Activated CD4-positive, alpha-beta T cell treated with anti-CD3 and anti-CD28 coated beads, Interleukin-10, Interleukin-2, amounts not matched to agents 100 ng/mL and 50 ng/mL, durations not matched to agents 16 hours and 8 hours (primary cell): Measurements from ENCODE around the gene UROS.
A peak's percentile ranks its signal among the peaks of the same experiment; 100 is the strongest.

Experiments used
- DNase-seq: peaks from one replicate; pipeline ENCODE4 v3.0.0-alpha.2; 2020

The UROS gene

DNA sequence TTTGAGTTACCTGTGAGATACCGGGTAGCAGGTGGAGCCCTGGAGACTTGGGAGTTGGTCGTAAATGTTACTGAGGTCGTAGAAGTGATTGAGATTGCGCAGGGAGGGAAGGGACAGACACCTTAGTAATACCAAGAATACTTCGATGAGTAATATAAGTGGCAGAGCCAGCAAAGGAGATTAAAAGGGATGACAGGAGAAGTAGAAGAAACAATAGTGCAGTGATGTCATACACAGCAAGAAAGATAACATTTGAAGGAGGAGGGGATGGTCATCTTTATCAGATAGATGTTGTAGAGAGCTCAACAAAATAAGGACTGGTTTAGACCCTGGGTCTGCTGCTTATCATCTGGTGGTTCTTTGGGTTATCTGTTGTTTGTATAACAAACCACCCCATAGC is 5.3 kb upstream of the UROS start:
- DNase-seq: peak; percentile 62

DNA sequence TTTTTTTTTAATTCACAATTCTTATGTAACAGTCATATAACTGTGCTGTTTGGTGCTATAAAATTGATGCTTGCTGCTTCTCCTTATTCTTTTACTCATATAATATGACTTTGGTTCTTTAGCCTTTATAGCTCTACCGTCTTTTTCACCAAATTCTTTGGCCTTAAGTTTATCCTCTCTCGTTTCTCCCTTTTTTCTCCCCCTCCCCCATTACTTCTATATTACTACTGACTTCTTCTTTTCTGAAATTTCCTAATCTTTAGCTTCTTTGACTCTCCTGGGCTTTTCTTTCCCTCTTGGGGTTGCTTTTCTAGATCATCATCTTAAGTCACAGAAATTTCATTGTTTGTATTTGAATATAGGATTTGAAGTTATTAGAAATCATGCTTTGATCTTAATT is 4.1 kb upstream of the UROS start:
- no peak for DNase-seq

DNA sequence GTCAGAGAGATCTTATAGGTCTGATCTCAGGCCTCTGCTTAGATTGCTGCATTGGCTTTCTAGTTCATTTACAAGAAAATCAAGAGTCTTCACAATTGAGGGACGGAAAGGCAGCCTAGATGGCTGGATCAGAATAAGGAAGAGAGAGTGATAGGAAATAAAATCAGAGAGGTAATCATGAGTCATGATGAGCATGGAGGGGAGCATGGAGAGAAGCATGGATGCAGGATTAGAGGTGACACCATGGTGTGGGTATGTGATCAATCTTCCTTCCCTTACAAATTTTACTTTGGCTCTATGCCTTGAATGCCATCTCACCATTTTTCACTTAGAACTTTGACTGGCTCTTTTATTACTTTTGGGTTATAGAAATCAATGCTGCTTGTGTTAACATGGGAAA is 1.7 kb upstream of the UROS start:
- DNase-seq: no peak

DNA sequence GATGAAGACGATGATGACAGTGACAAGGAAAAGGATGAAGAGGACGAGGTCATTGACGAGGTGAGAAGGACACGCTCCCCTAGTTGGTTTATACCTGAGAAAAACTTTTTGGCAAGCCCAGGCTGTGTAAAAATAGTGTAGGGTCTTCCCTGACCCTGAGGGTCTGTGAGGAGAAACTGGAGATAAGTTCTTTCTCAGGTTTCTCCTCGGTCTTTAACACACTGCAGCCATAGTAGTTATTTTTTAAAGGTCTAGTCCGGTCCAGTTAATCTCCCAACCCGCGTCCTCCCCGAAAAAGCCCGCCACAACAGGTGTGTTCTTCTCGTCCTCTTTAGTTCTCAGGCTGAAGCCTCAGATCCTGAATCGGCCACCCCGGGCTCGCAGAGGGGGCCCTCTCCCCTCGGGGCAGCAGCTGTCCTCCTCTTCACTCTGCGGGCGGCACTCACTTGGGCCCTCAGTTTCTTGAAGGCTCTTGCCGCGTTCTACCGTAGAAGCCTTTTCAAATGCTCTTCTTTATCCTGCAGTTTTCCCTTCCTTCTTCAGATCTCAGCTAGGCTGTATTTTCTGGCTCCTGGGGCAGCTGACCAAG is 699 bp upstream of the UROS start:
- DNase-seq: no peak

DNA sequence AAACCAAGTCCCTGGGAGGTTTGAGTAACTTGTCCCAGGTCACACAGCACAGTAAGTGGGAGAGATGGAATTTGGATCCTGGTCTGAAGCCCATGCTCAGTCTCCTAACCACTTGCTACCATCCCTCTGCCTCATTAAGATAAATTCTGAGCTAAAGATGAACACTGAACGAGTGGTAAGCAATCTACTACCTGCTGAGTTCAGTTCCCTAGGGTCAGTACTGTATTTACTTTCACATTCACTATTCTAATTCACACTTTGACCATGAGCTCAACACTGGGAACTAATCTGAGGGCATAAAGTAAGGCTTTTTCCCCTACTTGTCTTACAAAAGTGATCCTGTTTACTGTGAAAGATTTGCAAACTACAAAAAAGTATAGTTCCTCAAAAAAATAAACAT is 2.4 kb downstream of the UROS start:
- no peak for DNase-seq

DNA sequence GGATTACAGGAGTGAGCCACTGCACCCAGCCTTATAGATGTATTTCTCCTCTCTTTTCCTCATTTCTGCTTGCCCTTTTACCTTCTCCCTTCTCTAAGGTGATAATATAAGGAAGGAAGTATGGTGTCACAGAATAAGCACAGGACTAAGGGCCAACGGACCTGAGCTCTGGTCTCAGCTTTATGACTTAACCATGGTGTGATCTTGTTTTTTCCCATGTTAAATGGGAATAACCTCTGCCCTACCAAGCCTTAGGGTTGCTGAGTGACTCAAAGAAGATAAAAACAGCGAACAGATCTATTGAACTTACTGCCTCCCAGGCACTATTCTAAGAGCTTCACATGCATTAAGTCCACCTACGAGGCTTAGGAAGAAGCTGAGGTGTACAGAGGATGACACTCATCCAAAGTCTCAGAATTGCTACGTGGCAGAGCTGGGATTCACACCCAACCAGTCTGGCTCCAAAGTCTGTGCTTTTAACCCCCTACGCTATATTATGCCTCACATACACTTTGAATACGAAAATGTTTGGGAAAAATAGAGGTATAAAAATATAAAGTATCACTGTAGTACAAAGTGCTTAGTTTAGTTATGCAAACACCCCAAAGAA is 5.6 kb downstream of the UROS start:
- no peak for DNase-seq

DNA sequence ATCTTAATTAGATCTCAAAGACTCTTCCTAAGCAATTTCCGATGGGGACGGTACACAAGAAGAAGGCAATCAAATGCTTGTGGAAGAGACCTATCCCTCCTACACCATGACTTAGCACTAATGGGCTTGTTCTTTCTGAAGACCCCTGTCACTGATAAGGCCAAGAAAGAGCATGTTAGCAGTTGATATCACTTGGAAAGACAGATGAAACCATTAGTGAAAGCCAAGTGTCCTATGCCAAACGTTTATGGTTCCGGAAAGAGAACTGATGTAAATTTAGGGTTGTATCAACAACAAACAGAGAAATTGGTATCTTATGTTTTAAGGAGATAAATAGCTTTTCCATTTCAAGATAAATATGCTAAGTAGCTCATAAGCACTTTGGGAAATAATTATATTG is 6.5 kb downstream of the UROS start:
- no peak for DNase-seq

DNA sequence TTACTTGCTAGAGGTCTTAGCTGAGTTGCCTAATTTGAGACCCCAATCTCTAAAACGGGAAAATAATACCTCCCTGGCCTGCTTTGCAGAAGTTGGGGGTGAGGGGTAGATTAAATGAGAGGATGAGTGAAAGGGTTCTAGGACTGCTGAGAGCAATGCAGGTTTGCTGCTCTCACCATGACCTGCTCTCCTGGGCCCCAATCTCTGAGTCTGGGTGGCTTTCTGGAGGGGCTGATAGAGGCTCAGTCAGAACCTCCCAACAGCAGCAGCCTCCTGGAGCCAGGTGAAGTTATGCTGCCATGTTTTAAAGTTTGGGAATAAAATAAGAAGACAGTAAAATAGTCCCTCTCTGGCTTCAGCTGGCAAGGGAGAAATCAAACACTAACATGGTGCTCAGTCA is 7.3 kb downstream of the UROS start:
- no peak for DNase-seq

DNA sequence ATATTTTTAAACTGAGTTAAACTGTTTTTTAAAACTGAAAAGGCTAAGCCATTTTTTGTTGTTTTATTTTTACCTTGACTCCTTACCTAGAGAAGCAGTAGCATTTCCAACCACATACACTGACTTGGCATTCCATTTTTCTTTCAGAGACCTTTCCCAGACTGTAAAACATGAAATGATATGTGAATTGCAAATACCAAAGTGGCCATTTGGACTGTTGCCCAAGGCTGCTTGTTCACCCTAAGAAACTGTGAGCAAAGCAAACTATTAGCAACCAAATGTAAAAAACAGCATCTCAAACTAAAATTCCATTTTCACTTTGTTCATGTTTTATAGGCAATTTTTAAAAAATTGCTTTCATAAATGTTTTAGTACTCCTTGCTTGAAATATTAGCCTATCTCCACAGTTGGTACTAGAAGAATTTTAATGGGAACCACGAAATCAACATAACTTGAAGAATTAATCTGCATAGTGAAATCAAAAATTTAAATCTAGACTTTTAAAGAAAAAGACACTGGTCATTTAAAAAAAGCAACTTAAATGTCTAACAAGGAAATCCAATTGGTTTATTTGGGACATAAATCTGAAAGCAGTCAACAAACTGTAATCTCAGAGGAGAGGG is 10.8 kb downstream of the UROS start:
- DNase-seq: no peak

DNA sequence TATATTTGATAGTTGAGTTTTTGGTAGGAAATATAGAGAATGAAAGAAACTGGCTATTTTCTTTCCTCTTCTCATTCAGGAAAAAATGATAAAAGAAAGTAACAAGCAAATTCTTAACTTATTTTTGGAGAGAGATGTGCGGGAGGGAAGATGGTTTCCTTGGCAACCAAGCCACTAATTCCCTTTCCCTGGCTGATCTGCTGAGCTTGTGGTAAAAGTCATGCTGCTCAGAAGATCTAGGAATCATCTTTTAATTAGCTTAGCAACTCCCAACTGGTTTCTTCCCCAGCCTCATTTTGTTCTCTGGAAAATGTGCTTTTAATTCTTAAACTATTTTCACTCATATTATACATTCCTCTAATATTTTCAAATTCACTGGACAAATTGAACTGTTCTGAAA is 11.8 kb downstream of the UROS start:
- no peak for DNase-seq

DNA sequence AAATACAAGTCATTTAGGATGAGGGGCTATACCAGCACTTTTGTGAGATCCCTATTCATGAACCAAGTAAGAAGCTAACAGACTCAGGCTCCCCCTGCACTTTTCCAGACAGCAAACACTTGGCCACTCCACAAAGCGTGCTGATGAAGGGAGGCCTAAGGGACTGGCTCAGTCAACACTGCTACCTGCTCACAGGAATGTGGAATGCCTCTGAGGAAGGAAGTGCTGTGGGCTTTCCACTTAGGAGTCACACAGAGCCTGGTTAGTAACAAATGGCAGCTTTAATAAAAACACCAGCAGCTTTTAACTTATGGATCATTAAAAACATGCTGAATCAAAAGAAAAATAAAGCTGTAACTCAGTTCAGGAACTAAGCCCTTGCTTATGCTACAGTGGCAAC is 15.0 kb downstream of the UROS start:
- no peak for DNase-seq

DNA sequence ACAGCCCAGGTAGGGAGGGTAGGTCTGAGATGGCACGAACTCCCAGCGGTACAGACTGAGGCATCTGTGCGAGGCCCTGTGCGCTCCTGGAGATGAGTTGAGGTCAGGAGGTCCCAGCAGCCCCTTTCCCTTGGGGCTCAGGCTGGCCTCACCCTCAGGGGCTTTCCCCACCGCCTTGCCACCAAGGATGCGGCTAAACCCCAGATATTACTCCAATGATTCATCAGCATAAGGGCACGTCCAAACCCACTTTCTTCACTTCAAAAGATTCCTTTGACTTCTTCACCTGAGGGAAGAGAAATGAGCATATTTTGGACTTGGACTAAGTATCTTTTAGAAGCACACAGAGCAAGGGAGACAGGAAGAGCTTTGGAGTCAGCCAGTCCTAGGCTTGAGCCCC is 20.3 kb downstream of the UROS start:
- DNase-seq: no peak

DNA sequence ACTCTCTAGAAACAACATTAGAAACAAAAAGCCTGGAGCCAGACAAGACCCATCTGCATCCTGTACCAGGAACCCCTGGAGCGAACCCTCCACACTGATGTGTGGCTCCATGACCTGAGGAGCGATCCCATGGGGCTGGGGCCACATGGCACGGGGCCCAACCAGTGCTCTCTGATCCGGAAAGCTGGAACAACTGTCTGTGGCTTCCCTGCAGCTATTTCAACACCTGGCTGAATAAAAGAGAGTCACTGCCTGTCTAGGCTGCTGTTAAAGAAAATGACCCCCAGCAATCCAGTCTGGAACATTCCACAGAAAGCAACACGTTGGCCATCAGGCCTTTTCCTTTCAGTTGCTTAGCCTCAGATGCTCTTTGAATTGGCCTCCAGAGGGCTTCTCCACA is 20.9 kb downstream of the UROS start:
- DNase-seq: no peak

DNA sequence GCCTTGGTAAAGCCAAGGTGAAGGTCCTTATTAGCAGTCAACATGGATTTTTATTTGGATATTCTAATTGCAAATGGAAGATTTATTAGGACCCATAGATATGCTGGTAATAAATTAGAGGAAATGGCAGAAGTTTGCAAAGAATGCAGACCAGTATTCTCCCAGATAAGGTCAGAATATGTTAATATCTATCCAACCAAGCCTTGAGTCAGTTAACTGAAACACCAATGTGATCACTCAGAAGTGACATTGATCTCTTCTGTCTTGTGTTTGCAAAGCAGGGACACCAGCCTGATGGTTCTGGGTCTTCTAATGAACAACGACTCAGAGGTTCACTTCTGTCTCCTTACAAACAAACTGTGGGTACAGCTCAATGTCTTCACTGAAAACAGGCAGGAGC is 21.5 kb downstream of the UROS start:
- no peak for DNase-seq

DNA sequence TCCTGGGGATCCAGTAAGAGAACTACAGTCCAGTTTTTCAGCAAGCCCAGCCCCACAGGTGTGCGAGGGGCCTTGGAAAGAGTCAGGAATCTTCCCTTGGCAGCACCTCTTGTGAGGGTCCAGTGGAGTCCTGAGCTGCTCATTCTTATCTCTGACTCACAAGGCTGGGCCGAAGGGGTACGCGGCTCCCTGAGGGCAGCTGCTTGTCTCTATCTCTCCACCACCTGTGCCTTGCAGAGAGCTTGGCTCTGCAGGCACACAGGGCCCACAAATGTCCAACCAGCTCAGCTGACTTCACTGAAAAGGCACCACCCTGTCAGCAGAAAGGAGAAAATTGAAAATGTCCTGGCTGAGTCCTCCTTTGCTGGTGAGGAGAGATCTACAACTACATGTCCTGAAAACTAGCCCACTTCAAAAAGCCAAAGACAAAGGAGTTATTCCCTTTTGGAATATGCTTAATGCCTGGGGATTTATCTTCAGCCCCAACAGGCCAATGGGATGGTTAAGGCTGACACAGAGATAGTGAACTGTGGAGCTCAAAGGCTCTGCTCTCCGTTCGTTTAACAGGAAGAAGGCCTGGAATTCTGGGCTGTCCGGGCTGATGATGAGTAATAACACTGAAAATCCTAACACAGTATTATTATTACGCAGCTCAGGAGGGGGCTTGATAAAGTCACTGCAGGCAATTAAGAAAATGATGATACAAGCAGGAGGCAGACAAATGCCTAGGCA is 23.4 kb downstream of the UROS start:
- DNase-seq: no peak

DNA sequence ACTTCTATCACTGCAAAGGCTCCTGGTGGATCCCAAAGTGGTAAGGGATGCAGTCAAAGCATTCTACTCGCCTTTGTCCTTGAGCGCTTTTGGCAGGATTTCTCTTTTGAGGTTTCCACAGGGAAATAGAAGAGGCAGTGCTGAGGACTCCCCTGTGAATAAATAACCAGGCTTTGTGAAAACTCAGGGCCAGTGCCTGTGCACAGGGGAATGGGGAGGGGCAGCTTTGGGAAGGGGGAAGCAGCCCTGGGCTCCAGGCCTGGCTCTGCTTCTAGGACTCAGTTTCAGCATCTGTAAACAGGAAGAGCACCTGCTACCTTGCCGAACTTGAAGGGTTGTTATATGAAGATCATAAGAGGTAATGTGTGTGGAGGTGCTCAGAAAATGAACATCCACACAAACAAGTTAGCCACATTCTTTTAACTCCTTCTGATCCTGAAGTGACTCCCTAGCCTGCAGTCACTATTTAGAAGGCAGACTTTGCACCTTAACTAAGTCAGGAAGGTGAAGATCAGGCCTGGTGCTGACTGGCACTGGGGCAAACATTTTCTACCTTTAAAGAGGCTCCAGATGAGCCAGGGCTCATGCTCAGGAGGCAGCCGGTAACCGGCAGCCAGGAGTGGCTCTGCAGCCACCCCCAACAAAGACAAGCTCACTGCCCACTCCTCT is 24.9 kb downstream of the UROS start:
- no peak for DNase-seq

DNA sequence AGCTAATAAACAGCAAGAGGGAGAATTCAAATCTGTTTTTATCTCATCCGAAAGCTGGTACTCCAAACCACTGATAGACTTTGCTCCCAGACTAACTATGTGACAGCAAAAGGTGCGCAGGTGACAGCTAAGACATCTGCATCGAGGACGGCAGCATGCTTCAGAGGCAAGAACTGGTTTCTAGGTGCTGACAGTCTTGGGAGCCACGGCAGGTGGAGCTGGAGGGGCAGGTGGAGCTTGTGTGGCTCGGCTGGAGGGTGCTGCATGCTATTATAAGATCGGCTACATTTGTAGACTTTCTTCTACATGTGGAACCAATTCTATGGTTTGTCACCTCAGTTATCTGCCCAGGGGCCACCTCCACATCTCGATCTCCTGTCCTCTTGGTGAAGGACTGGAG is 25.6 kb downstream of the UROS start:
- no peak for DNase-seq

DNA sequence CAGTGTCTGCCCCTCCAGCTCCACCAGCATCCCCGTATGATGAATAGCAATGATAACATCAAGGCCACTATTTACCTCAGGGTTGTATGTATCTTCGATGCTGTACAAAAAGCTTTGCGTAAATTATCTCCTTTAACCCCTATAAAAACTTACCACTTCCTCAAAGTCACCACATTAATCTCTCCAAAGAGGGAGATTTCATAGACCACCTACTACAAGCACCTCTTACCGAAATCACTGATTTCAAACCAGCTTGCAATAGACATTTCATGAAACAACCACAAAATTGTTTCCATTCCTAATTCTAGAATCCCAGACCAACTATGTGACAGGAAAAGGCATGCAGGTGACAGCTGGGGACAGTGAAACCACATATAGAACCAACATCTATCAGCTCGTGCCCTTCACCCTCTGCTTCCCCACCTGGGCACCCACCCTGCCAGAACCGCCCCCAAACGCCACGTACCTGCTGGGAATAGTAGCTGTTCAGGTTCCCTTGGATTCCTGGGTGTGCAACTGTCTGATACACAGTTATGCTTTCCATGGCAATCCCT is 27.3 kb downstream of the UROS start:
- DNase-seq: no peak

DNA sequence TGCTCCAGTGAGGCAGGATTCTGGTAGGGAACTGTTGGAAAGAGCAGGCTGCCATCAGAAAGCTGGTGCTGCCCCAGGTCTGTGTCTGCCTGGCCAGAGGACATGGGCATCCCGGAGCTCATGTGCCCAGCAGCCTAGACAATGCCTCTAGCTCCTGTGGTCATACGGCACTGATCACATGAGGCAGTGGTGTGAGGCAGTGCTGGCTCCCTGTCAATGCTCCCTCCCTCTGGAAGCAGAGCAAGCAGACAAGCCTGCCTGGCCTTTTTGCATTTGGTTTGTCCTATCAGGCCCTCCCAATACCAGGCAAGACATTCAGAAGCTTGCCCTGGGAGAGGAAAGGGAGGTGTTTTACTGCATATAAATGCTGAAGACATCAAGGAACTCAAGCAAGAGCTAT is 27.9 kb downstream of the UROS start:
- DNase-seq: no peak

DNA sequence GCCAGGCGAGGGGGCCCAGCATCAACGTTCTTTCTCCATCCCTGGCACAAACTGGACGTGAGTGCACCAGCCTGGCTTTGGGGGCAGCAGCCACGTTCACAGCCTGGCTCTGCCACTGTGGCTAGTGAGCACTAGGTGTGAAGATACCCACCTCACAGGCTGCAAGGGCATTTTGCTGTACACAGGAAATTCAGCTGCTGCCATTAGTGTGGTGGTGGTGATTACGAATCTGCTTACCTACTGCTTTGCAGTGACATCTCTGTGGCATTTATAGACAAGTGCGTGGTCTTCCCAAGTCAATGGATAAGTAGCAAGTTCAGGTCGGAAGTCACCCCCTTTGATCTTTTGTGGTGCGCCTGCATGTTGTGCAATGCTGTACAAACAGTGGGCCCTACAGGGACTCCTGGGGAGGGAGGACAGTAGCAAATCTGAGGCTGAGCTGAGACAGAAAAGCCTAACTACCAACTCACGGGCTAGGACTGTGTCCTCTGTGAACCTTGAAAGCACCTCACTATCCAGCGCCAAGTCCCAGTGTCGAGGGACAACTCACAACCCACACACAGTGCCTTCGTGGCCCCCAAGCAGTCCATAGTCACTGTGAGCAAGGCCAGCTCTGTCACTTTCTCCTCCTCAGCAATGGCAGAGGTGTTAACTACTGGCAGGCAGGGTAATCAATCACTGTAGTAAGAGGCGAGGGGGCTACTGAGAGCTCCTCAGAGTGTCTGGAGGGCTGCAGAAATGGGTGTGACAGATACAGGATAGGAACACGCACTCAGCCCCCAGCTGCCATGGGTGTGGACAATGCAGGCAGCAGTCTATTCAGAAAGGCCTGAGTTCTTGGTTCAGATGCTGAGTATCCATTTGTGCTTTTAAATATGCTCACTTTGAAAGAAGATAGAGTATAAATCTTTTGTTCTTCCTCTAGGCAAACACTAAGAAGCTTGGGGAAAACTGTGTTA is 30.4 kb downstream of the UROS start:
- no peak for DNase-seq

DNA sequence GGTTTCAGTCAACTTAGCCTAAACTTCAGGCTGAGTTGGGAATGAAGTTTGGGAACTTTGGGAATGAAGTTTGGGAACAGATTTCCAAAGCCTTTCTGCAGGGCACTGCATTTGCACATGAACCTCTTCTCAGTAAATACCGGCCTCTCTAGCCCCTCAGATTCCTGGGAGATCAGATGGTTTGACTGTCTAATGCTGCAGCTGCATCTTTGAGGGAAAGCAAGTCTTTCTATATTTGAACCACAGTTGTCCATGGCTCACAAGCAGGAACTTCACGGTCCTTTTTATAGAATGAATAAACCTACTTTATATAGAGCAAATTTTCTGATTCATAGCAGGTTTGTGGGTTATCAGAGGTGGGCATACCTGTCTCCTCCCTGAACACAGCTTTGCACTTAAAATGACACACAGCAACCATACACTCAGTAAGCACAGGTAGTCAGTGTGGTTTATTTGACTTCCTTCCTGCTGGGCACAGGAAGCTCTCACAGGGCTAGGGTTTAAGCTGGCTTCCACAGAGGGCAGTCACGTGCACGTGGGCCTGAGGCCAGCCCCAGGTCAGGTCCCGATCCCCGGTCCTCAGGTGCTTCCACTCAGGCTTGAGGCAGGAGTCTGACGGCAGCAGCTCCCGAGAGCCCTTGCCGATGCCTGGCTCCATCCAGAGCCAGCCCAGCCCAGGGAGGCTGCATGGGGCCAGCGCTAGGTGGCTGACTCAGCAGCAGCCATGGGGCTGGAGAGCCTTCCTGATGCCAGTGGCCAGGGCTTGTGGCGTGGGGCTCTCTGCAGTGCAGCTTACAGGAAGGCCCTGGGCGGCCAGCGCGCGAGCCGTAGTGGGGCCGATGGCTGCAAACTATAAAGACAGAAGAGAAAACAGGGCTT is 34.7 kb downstream of the UROS start:
- DNase-seq: peak; percentile 20
